Thymus (tissue), 11 donors: ENCODE results near the gene SLC28A3. TPM values are rescaled to one million over a fixed set of nuclear protein-coding genes. Genes with fewer than 3 reads are reported as not detected.

Experiments used
- DNase-seq, 9 donors: peaks; one replicate each; pipeline ENCODE4 v3.0.0-alpha.2; 2013; ENCODE audit warnings: low spot score in 9 of 9, low read depth in 6 of 9, missing footprints in 1 of 9
- H3K27ac ChIP-seq, 2 donors: one replicate each; pipeline ENCODE4 v1.5.1; 2013; ENCODE audit warnings: control low read depth in 1 of 2, low read depth in 1 of 2, low read length in 1 of 2, mild to moderate bottlenecking in 1 of 2, moderate library complexity in 1 of 2
- H3K27me3 ChIP-seq, 2 donors: one replicate each; pipeline ENCODE4 v1.5.1; 2013; ENCODE audit warnings: low read length in 1 of 2; ENCODE audit not compliant: control insufficient read depth in 2 of 2, insufficient read depth in 1 of 2
- H3K36me3 ChIP-seq, 2 donors: one replicate each; pipeline ENCODE4 v1.5.1; 2013; ENCODE audit warnings: low read length in 1 of 2, mild to moderate bottlenecking in 1 of 2, moderate library complexity in 1 of 2; ENCODE audit not compliant: control insufficient read depth in 2 of 2, insufficient read depth in 2 of 2
- H3K4me1 ChIP-seq, 2 donors: one replicate each; pipeline ENCODE4 v1.5.1; 2013; ENCODE audit warnings: low read length in 2 of 2; ENCODE audit not compliant: control insufficient read depth in 2 of 2, insufficient read depth in 2 of 2
- H3K4me3 ChIP-seq, 2 donors: one replicate each; pipeline ENCODE4 v1.5.1; 2013; ENCODE audit warnings: low read length in 2 of 2, control low read depth in 1 of 2, mild to moderate bottlenecking in 1 of 2
- H3K9me3 ChIP-seq, 2 donors: one replicate each; pipeline ENCODE4 v1.5.1; 2013; ENCODE audit warnings: low read length in 1 of 2, mild to moderate bottlenecking in 1 of 2; ENCODE audit not compliant: control insufficient read depth in 2 of 2, insufficient read depth in 1 of 2
- WGBS: extraction: QIAGEN DNeasy Blood & Tissue Kit; methylation state at CpG from one replicate; pipeline ENCODE4 v1.1.7; 2013; 5-methylcytosine and 5-hydroxymethylcytosine counted together
- polyA plus RNA-seq: library from polyadenylated mRNA; stranded (reverse); fragments of 200-250 nt; gene quantifications from one replicate; pipeline ENCODE4 v1.2.3, GENCODE V29; 2013
- total RNA-seq: library from RNA; stranded (reverse); fragments of 120-200 nt; gene quantifications from one replicate; pipeline ENCODE4 v1.2.4, GENCODE V29; 2013
- donor health status: healthy.

Gene SLC28A3
- total and polyA plus RNA-seq, 2 donors = 1.3 to 1.8 TPM

GRCh38 chr9:84300271-84300670 lies 40.3 kb downstream of the SLC28A3 start:
- no peak for DNase-seq
- Histone ChIP-seq H3K4me1 (peaks cover 0 to 6% of the 10 kb centered on the region in 2 donors), H3K4me3 (no peak overlapping the region), H3K27ac (no peak overlapping the region), H3K9me3 (no peaks in the 10 kb centered on the region), H3K27me3 (no peaks in the 10 kb centered on the region), H3K36me3 (no peaks in the 10 kb centered on the region)
- 92% methylated on average over 5 of the region's 5 CpGs for WGBS

GRCh38 chr9:84297162-84297821 lies 43.3 kb downstream of the SLC28A3 start:
- peaks cover 0 to 13% of the 10 kb centered on the region in 2 donors for H3K4me1 ChIP-seq

GRCh38 chr9:84296146-84296843 lies 44.3 kb downstream of the SLC28A3 start:
- Histone ChIP-seq H3K27ac (peak overlapping the region in 1 of 2 donors; percentile 0), H3K36me3 (no peaks in the 10 kb centered on the region), H3K9me3 (no peaks in the 10 kb centered on the region), H3K27me3 (no peaks in the 10 kb centered on the region), H3K4me3 (no peak overlapping the region), H3K4me1 (peaks cover 0 to 13% of the 10 kb centered on the region in 2 donors)
- 78% methylated on average over 7 of the region's 7 CpGs for WGBS
- DNase-seq = peak in 2 of 9 donors; percentile 12 to 25

More at GRCh38 chr9:84297162-84297821, 43.3 kb downstream of the SLC28A3 start:
- no peak for DNase-seq
- H3K36me3 ChIP-seq = no peaks in the 10 kb centered on the region
- no peaks in the 10 kb centered on the region for H3K27me3 ChIP-seq
- H3K4me3 ChIP-seq = no peak overlapping the region
- 94% methylated on average over 4 of the region's 4 CpGs for WGBS
- no peak overlapping the region for H3K27ac ChIP-seq
- no peaks in the 10 kb centered on the region for H3K9me3 ChIP-seq

GRCh38 chr9:84294241-84294950 lies 46.2 kb downstream of the SLC28A3 start:
- no peak for DNase-seq
- H3K9me3 ChIP-seq = no peaks in the 10 kb centered on the region
- H3K27ac ChIP-seq = no peak overlapping the region
- no peak overlapping the region for H3K4me3 ChIP-seq
- peaks cover 0 to 13% of the 10 kb centered on the region in 2 donors for H3K4me1 ChIP-seq
- H3K36me3 ChIP-seq = no peaks in the 10 kb centered on the region
- no peaks in the 10 kb centered on the region for H3K27me3 ChIP-seq
- WGBS = 97% methylated on average over 5 of the region's 5 CpGs

GRCh38 chr9:84293001-84293798 lies 47.4 kb downstream of the SLC28A3 start:
- DNase-seq = peak in 2 of 9 donors; percentile 13 to 47
- Histone ChIP-seq H3K27ac (no peak overlapping the region), H3K36me3 (no peaks in the 10 kb centered on the region), H3K9me3 (no peaks in the 10 kb centered on the region), H3K4me1 (peaks cover 0 to 13% of the 10 kb centered on the region in 2 donors), H3K4me3 (no peak overlapping the region), H3K27me3 (no peaks in the 10 kb centered on the region)
- 40% methylated on average over 4 of the region's 4 CpGs for WGBS

- H3K36me3 ChIP-seq = no peaks in the 10 kb centered on the region
- WGBS = 78% methylated on average over 2 of the region's 2 CpGs
- H3K4me1 ChIP-seq = no peaks in the 10 kb centered on the region
- H3K27me3 ChIP-seq = no peaks in the 10 kb centered on the region
- H3K4me3 ChIP-seq = no peak overlapping the region
- no peak overlapping the region for H3K27ac ChIP-seq
- no peaks in the 10 kb centered on the region for H3K9me3 ChIP-seq
- no peak for DNase-seq
Observed at GRCh38 chr9:84285381-84285780, 55.2 kb downstream of the SLC28A3 start.

GRCh38 chr9:84283946-84284345 lies 56.6 kb downstream of the SLC28A3 start:
- 92% methylated on average over 6 of the region's 6 CpGs for WGBS
- Histone ChIP-seq H3K4me3 (no peak overlapping the region), H3K27ac (no peak overlapping the region), H3K9me3 (no peaks in the 10 kb centered on the region), H3K36me3 (no peaks in the 10 kb centered on the region), H3K4me1 (no peaks in the 10 kb centered on the region), H3K27me3 (no peaks in the 10 kb centered on the region)
- no peak for DNase-seq

- Histone ChIP-seq H3K27ac (no peak overlapping the region), H3K27me3 (no peaks in the 10 kb centered on the region), H3K4me3 (no peak overlapping the region), H3K36me3 (no peaks in the 10 kb centered on the region), H3K9me3 (no peaks in the 10 kb centered on the region), H3K4me1 (no peaks in the 10 kb centered on the region)
- 31% methylated on average over 1 of the region's 1 CpG for WGBS
- no peak for DNase-seq
Observed at GRCh38 chr9:84278130-84278529, 62.4 kb downstream of the SLC28A3 start.
